ENCODE results near the gene MAGI2. TPM values are rescaled to one million over a fixed set of nuclear protein-coding genes. Genes with fewer than 3 reads are reported as not detected.

MAGI2 gene
- total and polyA plus RNA-seq, 2 of the 13 experiments (the other 11 are each of a cell fraction or from before 2014, with no cell fraction given): 1.5 to 3.8 TPM

DNA sequence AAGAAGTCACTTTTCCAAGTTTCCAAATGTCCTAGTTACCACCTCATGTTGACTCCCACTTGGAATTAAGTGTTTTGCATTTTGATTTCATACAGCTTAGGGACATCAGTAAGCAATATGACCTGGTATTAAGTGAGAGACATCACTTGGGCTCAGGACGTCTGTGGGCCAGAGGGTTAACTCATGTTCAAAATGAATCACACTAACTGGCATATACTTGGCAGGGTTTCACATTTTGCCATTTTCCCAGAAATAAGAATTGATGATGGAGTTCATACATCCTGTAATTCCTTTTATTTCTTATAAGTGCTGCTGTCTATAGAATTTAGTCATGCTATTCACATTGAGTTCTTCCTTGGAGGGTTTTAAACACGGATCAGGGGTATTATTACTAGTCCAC, 1138.3 kb downstream of the MAGI2 start:
- BruUV-seq (replicated peaks): no TSS peak
- Histone ChIP-seq H4K20me1 (ENCODE audit: insufficient read depth, low read length) (no peaks in the 10 kb centered on the region), H3K36me3 (replicated peaks in 1 of 2; ENCODE audit: control insufficient read depth in 1 of 2, insufficient read depth in 2 of 2, low read length in 2 of 2) (no peaks in the 10 kb centered on the region), H3K9ac (ENCODE audit: insufficient read depth, low read depth, low read length) (no peak overlapping the region), H2AFZ (ENCODE audit: low read length) (no peak overlapping the region), H3K4me2 (ENCODE audit: low read depth, low read length) (no peak overlapping the region), H3K4me3 (replicated peaks in 1 of 3; ENCODE audit: insufficient read depth in 1 of 3, low read depth in 2 of 3, low read length in 3 of 3) (no peak overlapping the region), H3K27me3 (ENCODE audit: control insufficient read depth in 1 of 2, insufficient read depth in 2 of 2, low read length in 2 of 2) (no peaks in the 10 kb centered on the region), H3K27ac (ENCODE audit: extremely low read length, insufficient read depth, low read length) (no peak overlapping the region), H3K9me3 (ENCODE audit: low read length) (no peaks in the 10 kb centered on the region), H3K79me2 (ENCODE audit: insufficient read depth, low read length) (no peaks in the 10 kb centered on the region), H3K4me1 (ENCODE audit: insufficient read depth, low read length) (no peaks in the 10 kb centered on the region)
- ChIA-PET POLR2A (no interaction called here), CTCF (ENCODE audit: low intra/inter-chr PET ratio, low total read pairs) (no interaction called here)
- FAIRE-seq (no peak), DNase-seq (ENCODE audit: low spot score) (no peak), ATAC-seq (no peak)
- intact Hi-C loops (cut with micrococcal nuclease; ENCODE audit: unreplicated experiment) (no loop called here), in situ Hi-C loops (cut with HindIII; ENCODE audit: extremely low pct_ligation_motif_present, low pct_unique_long_range_greater_than_20kb) (no loop called here)
- TF ChIP-seq, protein P1, sequence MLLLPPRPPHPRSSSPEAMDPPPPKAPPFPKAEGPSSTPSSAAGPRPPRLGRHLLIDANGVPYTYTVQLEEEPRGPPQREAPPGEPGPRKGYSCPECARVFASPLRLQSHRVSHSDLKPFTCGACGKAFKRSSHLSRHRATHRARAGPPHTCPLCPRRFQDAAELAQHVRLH (CRISPR knock-in tag; IDR thresholded peaks at IDR 0.05; ENCODE audit: borderline replicate concordance, low read depth): no peak
- TF ChIP-seq, protein P2, sequence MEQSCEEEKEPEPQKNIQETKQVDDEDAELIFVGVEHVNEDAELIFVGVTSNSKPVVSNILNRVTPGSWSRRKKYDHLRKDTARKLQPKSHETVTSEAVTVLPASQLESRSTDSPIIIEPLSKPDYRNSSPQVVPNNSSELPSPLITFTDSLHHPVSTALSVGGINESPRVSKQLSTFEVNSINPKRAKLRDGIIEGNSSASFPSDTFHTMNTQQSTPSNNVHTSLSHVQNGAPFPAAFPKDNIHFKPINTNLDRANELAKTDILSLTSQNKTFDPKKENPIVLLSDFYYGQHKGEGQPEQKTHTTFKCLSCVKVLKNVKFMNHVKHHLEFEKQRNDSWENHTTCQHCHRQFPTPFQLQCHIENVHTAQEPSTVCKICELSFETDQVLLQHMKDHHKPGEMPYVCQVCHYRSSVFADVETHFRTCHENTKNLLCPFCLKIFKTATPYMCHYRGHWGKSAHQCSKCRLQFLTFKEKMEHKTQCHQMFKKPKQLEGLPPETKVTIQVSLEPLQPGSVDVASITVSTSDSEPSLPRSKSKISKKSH (CRISPR knock-in tag; IDR thresholded peaks at IDR 0.05; ENCODE audit: borderline replicate concordance): no peak
- TF ChIP-seq ZNF546 (CRISPR knock-in tag; conservative IDR thresholded peaks at IDR 0.05) (no peak), POLR2AphosphoS5 (IDR thresholded peaks at IDR 0.05; ENCODE audit: low read depth, low read length) (no peak), GATAD1 (CRISPR knock-in tag; IDR thresholded peaks at IDR 0.05) (no peak), ZNF547 (CRISPR knock-in tag; IDR thresholded peaks at IDR 0.05) (no peak), ZNF713 (CRISPR knock-in tag; IDR thresholded peaks at IDR 0.05) (no peak)
- TF ChIP-seq, protein P3, sequence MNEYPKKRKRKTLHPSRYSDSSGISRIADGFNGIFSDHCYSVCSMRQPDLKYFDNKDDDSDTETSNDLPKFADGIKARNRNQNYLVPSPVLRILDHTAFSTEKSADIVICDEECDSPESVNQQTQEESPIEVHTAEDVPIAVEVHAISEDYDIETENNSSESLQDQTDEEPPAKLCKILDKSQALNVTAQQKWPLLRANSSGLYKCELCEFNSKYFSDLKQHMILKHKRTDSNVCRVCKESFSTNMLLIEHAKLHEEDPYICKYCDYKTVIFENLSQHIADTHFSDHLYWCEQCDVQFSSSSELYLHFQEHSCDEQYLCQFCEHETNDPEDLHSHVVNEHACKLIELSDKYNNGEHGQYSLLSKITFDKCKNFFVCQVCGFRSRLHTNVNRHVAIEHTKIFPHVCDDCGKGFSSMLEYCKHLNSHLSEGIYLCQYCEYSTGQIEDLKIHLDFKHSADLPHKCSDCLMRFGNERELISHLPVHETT (CRISPR knock-in tag; conservative IDR thresholded peaks at IDR 0.05): no peak
- TF ChIP-seq, protein P4, sequence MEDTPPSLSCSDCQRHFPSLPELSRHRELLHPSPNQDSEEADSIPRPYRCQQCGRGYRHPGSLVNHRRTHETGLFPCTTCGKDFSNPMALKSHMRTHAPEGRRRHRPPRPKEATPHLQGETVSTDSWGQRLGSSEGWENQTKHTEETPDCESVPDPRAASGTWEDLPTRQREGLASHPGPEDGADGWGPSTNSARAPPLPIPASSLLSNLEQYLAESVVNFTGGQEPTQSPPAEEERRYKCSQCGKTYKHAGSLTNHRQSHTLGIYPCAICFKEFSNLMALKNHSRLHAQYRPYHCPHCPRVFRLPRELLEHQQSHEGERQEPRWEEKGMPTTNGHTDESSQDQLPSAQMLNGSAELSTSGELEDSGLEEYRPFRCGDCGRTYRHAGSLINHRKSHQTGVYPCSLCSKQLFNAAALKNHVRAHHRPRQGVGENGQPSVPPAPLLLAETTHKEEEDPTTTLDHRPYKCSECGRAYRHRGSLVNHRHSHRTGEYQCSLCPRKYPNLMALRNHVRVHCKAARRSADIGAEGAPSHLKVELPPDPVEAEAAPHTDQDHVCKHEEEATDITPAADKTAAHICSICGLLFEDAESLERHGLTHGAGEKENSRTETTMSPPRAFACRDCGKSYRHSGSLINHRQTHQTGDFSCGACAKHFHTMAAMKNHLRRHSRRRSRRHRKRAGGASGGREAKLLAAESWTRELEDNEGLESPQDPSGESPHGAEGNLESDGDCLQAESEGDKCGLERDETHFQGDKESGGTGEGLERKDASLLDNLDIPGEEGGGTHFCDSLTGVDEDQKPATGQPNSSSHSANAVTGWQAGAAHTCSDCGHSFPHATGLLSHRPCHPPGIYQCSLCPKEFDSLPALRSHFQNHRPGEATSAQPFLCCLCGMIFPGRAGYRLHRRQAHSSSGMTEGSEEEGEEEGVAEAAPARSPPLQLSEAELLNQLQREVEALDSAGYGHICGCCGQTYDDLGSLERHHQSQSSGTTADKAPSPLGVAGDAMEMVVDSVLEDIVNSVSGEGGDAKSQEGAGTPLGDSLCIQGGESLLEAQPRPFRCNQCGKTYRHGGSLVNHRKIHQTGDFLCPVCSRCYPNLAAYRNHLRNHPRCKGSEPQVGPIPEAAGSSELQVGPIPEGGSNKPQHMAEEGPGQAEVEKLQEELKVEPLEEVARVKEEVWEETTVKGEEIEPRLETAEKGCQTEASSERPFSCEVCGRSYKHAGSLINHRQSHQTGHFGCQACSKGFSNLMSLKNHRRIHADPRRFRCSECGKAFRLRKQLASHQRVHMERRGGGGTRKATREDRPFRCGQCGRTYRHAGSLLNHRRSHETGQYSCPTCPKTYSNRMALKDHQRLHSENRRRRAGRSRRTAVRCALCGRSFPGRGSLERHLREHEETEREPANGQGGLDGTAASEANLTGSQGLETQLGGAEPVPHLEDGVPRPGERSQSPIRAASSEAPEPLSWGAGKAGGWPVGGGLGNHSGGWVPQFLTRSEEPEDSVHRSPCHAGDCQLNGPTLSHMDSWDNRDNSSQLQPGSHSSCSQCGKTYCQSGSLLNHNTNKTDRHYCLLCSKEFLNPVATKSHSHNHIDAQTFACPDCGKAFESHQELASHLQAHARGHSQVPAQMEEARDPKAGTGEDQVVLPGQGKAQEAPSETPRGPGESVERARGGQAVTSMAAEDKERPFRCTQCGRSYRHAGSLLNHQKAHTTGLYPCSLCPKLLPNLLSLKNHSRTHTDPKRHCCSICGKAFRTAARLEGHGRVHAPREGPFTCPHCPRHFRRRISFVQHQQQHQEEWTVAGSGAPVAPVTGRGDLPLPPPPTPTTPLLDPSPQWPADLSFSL (CRISPR knock-in tag; IDR thresholded peaks at IDR 0.05): no peak
- TF ChIP-seq, protein P5, sequence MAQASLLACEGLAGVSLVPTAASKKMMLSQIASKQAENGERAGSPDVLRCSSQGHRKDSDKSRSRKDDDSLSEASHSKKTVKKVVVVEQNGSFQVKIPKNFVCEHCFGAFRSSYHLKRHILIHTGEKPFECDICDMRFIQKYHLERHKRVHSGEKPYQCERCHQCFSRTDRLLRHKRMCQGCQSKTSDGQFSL (CRISPR knock-in tag; IDR thresholded peaks at IDR 0.05): no peak
- 19% methylated on average over 2 of the region's 2 CpGs for WGBS (ENCODE audit: low lambda C conversion rate)
